ENCODE data around the gene PIEZO2.
"Not testable (repeated sequence)": the region's sequence is repeated elsewhere in the genome, so short reads cannot be mapped to it uniquely, and the experiment has no call there.

Gene PIEZO2

GRCh38 chr18:10671441-10671840 lies 477.9 kb downstream of the PIEZO2 start:
- DNase-seq (ENCODE audit: low read depth) = no peak

GRCh38 chr18:10670856-10671255 lies 478.5 kb downstream of the PIEZO2 start:
- no peak for DNase-seq (ENCODE audit: low read depth)

- no peak for DNase-seq (ENCODE audit: low read depth)
Measured at GRCh38 chr18:10669441-10670100, 479.8 kb downstream of the PIEZO2 start.

GRCh38 chr18:10663750-10664149 lies 485.6 kb downstream of the PIEZO2 start:
- DNase-seq (ENCODE audit: low read depth) = no peak

DNA sequence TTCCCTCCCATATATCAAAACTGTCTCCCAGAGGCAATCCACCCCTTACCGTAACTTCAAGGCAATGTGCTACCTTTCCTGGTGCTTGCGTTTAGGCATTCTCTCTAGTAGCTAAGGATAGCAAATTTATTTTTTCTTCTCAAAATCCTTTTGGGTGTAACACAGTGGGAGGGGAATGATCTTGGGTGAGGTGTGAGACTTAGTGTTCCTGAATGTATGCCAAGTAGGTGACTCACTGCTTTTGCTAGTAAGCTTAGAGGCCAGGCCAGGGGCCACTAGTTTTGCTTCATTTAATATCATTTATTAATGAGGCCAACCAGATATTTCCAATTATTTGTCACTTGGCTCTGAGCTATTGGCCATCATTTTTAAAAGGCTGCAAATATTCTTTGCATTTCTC lies 488.1 kb downstream of the PIEZO2 start:
- DNase-seq (ENCODE audit: low read depth) = peak; percentile 61

GRCh38 chr18:10660179-10660884 lies 489.0 kb downstream of the PIEZO2 start:
- peak; percentile 63 for DNase-seq (ENCODE audit: low read depth)

- DNase-seq (ENCODE audit: low read depth) = no peak
Measured at GRCh38 chr18:10659594-10659993, 489.8 kb downstream of the PIEZO2 start.

DNA sequence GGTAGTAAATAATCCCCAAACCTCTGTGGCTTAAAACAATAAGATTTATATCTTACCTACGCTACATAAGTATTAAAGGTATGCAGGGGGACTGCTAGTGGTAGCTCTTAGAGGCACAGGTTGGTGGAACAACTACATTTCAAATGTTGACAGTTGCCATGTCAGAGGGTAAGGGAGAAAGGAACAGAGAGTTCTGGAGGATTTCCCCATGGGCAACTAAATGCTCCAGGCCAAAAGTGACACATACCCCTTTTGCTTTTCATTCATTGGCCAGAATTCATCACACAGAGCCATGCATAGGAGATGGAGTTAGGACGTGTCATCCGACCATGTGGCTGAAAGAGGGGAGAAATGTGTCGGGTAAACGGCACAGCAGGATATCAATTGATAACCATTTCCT lies 490.4 kb downstream of the PIEZO2 start:
- no peak for DNase-seq (ENCODE audit: low read depth)

DNA sequence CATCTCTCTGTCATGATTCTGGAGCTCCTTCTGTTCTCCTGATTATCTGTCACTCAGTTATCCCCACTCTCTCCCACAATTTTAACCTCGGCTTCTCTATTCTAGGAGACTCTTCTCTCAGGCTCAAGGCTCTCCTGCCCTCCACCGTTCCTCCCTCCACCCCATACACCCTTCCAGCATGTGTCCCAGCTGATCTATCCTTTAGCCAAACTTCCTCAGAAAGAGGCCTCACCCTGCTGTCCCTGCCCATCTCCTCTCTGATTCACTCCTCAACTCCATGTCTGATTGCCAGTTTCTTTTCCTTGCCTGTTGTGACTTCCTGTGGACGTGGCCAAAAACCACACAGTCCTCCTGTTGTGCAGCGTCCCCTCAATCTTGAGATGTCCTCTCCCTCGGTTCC lies 505.4 kb downstream of the PIEZO2 start:
- DNase-seq (ENCODE audit: low read depth) = not testable (repeated sequence)

- DNase-seq (ENCODE audit: low read depth) = not testable (repeated sequence)
Measured at GRCh38 chr18:10642915-10643524, 506.3 kb downstream of the PIEZO2 start.

GRCh38 chr18:10638539-10638885 lies 510.9 kb downstream of the PIEZO2 start:
- not testable (repeated sequence) for DNase-seq (ENCODE audit: low read depth)

DNA sequence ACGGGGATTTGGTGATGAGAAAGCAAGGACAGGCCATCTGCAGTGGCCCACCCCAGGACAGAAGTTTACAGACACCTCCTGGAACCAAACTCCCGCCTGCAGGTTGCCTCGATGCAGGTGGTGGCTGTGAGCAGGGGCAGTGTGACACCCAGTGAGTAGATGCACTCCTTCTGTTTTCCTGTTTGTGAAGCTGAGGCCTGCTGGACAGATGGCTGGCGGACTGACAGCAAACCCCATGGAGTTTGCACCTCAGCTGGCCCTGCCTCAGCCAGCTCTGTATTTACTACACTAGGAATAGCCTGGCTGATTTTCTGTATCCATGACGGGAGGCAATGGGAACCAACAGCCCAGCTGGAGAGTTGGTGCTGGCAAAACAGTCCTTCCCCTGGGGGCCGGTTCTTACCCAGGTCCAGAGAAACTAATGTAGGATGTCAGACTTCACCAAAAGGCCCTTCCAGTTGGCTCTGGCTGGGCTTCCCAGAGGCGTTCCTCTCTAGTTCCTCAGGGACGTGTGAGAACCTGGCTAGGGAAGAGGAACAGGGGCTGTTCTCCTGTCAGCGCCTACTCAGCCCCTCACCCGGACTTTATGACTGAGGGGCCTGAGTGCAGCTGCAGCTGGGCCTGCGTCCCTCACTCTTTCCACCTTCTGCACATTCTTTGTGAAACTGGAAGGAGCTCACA lies 511.4 kb downstream of the PIEZO2 start:
- DNase-seq (ENCODE audit: low read depth) = not testable (repeated sequence)

DNA sequence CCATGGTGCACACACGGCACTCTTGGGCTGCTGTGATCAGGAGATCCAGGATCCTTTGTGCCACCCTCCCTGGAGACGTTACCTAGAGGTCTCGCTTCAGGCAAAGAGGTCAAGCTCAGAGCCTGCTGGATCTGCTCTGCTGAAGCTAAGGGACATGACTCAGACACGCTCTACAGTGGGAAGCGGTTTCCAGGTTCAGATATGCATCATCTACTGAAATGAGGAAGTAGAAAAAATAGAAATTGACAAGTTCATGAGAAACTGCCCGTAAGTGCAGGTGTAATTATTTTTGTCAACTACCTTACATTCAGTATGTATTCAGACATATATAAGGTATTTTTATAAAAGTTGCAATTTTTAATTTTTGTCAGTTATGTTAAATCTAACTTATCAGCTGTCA lies 520.3 kb downstream of the PIEZO2 start:
- not testable (repeated sequence) for DNase-seq (ENCODE audit: low read depth)

GRCh38 chr18:10626606-10627213 lies 522.7 kb downstream of the PIEZO2 start:
- DNase-seq (ENCODE audit: low read depth) = not testable (repeated sequence)

DNA sequence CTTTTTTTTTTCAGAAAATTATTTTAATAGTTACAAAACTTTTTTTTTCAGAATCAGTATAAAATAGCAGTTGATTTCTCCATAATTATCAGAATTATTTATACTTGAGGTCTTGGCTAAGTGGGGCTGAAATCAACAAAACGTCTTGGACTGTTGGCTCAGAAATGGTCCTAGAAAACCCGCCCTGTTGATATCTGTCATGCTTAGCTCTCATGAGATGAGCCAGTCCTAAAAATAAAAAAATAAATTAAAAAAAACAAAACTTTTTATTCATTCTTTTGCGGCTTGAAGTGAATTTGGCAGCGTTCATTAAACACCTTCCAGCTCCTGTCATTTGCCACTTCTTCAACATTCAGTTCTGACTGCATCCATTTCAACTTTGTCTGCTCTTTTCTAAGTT lies 525.8 kb downstream of the PIEZO2 start:
- not testable (repeated sequence) for DNase-seq (ENCODE audit: low read depth)

GRCh38 chr18:10622982-10623381 lies 526.4 kb downstream of the PIEZO2 start:
- not testable (repeated sequence) for DNase-seq (ENCODE audit: low read depth)

- peak; percentile 15 for DNase-seq (ENCODE audit: low read depth)
Measured at GRCh38 chr18:10620670-10621329, 528.6 kb downstream of the PIEZO2 start.
